Measurements from ENCODE around the gene NTM. TPM values are rescaled to one million over a fixed set of nuclear protein-coding genes. Genes with fewer than 3 reads are reported as not detected.

The NTM gene
- total and polyA plus RNA-seq, 10 donors = 0.13 to 1.6 (median 0.67) TPM

DNA sequence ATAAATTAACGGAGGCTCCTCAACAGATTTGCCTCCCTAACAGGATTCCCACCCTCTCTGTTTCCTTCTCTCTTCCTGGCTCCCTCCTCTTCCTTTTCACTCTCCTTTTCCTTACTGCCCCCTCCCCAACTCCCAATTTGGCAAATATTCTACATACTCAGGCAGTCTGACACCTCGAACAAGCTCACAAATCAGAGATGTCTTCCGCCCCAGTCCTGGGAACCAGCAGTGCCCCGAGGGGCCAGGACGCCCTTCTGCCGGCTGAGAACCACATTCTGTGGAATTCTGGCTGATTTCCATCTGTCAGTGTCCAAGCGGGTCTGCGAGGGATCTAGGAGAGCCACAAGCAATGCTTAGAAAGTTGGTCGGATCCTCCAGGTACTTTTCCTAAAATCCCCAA lies 94.0 kb downstream of the NTM start:
- Histone ChIP-seq H3K9me3 (no peaks in the 10 kb centered on the region), H3K27me3 (replicated peaks in 1 of 7) (peaks cover 0 to 47% (median 9%) of the 10 kb centered on the region in 7 donors), H3K27ac (no peak overlapping the region), H3K4me1 (no peaks in the 10 kb centered on the region), H3K4me3 (no peak overlapping the region), H3K36me3 (no peaks in the 10 kb centered on the region)
- 28 to 39% (median 36%) methylated on average over 9 of the region's 9 CpGs for WGBS, 5 donors
- DNase-seq = no peak
- TF ChIP-seq, protein P1, sequence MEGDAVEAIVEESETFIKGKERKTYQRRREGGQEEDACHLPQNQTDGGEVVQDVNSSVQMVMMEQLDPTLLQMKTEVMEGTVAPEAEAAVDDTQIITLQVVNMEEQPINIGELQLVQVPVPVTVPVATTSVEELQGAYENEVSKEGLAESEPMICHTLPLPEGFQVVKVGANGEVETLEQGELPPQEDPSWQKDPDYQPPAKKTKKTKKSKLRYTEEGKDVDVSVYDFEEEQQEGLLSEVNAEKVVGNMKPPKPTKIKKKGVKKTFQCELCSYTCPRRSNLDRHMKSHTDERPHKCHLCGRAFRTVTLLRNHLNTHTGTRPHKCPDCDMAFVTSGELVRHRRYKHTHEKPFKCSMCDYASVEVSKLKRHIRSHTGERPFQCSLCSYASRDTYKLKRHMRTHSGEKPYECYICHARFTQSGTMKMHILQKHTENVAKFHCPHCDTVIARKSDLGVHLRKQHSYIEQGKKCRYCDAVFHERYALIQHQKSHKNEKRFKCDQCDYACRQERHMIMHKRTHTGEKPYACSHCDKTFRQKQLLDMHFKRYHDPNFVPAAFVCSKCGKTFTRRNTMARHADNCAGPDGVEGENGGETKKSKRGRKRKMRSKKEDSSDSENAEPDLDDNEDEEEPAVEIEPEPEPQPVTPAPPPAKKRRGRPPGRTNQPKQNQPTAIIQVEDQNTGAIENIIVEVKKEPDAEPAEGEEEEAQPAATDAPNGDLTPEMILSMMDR (IDR thresholded peaks at IDR 0.05 in 8 of 11, conservative IDR thresholded peaks at IDR 0.05 in 3 of 11) = no peak
- TF ChIP-seq POLR2A (IDR thresholded peaks at IDR 0.05) (no peak), POLR2AphosphoS5 (IDR thresholded peaks at IDR 0.05) (no peak)
- intact Hi-C loops (cut with DNase I; ENCODE audit: low total_unique reads) = no loop called here

DNA sequence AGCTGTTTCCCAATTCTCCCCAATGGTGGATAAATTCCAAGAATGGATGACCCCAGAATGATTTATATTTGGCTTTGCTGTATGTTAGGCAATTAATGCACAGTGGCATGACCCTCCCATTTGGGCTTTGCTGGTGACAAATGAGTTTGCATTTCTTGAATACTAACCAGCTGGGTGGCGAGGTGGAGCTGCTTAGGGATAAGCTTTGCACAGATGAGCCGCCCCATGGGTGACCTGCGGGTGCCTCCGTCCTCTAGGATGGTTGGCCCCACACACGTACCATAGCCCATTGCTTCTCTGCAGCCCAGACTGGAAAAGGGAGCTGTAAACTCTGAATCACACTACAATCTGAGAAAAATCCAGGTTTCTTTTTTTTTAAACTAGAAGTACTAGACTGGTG lies 94.6 kb downstream of the NTM start:
- Histone ChIP-seq H3K36me3 (no peaks in the 10 kb centered on the region), H3K4me1 (no peaks in the 10 kb centered on the region), H3K27me3 (replicated peaks in 1 of 7) (peaks cover 0 to 48% (median 9%) of the 10 kb centered on the region in 7 donors), H3K27ac (no peak overlapping the region), H3K9me3 (no peaks in the 10 kb centered on the region), H3K4me3 (no peak overlapping the region)
- intact Hi-C loops (cut with DNase I; ENCODE audit: low total_unique reads) = no loop called here
- WGBS, 5 donors = 79 to 89% (median 84%) methylated on average over 3 to 5 of the region's 5 CpGs
- TF ChIP-seq POLR2AphosphoS5 (IDR thresholded peaks at IDR 0.05) (no peak), POLR2A (IDR thresholded peaks at IDR 0.05) (no peak)
- TF ChIP-seq, protein P1 (IDR thresholded peaks at IDR 0.05 in 8 of 11, conservative IDR thresholded peaks at IDR 0.05 in 3 of 11) = no peak
- DNase-seq = no peak

DNA sequence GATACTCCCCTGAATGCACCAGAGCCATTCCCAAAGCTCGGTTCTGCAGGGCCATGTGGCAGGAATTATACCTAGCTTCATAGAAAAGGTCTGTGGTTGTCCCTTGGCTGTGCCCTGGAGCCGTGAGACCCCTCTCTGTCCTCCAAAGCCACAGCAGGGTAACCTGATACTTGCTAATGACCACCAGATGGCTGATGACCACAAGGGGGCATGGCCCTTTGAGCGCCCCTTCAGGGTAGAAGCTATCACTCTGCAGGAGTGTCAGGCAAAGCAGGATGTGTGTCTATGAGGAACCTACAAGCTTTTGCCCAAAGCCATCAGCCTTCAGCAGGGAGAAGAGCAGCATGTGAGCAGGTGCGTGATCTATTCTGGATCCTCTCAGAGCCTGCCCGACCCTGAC lies 95.3 kb downstream of the NTM start:
- H3K9me3 ChIP-seq = no peaks in the 10 kb centered on the region
- H3K27me3 ChIP-seq (replicated peaks in 1 of 7) = peaks cover 0 to 55% (median 9%) of the 10 kb centered on the region in 7 donors
- H3K36me3 ChIP-seq = no peaks in the 10 kb centered on the region
- intact Hi-C loops (cut with DNase I; ENCODE audit: low total_unique reads) = no loop called here
- no peak for TF ChIP-seq POLR2AphosphoS5 (IDR thresholded peaks at IDR 0.05)
- no peak for TF ChIP-seq POLR2A (IDR thresholded peaks at IDR 0.05)
- TF ChIP-seq, protein P1 (IDR thresholded peaks at IDR 0.05 in 8 of 11, conservative IDR thresholded peaks at IDR 0.05 in 3 of 11) = no peak
- H3K27ac ChIP-seq = no peak overlapping the region
- 42 to 49% (median 48%) methylated on average over 3 to 5 of the region's 5 CpGs for WGBS, 5 donors
- no peak overlapping the region for H3K4me3 ChIP-seq
- DNase-seq = no peak
- no peaks in the 10 kb centered on the region for H3K4me1 ChIP-seq

DNA sequence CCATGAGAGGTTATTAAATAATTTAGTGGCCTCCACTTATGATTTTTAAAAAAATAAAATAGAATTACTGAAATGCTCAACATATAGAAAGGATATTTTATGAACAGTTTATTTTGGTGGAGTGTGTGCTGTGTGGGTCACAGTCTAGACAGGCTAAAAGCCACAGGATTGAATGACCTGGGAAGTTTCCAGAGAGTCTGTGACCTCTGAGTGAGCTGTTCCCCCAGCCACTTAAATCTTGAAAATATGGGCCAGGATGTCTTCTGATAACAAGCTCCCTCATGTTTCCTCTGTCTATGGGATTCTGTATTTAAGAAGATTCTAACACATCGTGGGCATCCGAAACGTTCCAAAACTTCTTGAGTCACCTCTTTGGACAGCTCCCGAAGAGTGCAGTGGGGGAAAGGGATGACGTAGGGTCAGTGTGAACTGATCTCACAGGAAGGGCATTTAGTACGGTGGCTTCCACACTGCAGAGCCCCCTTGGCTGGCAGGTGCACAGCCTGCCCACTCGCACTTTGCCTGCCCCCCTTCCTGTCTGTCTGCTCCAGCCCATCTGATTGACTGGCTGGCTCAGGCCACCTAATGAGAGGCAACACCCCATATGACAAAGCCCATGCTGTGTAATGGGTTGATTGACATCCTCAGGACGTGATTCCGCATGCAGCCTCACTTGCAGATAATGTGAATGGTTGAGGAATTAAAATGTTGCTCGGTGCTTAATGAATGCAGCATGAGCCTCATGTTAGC lies 97.4 kb downstream of the NTM start:
- peaks cover 0 to 69% (median 9%) of the 10 kb centered on the region in 7 donors for H3K27me3 ChIP-seq (replicated peaks in 1 of 7)
- intact Hi-C loops (cut with DNase I; ENCODE audit: low total_unique reads) = no loop called here
- no peak overlapping the region for H3K4me3 ChIP-seq
- no peaks in the 10 kb centered on the region for H3K9me3 ChIP-seq
- no peak overlapping the region for H3K27ac ChIP-seq
- H3K4me1 ChIP-seq = no peaks in the 10 kb centered on the region
- H3K36me3 ChIP-seq = no peaks in the 10 kb centered on the region
- DNase-seq = no peak
- 52 to 71% (median 57%) methylated on average over 10 of the region's 10 CpGs for WGBS, 5 donors
- TF ChIP-seq, protein P1 (IDR thresholded peaks at IDR 0.05 in 8 of 11, conservative IDR thresholded peaks at IDR 0.05 in 3 of 11) = no peak
- TF ChIP-seq POLR2AphosphoS5 (IDR thresholded peaks at IDR 0.05) (no peak), POLR2A (IDR thresholded peaks at IDR 0.05) (no peak)

Data from spleen (tissue), 11 donors.